ENCODE data around the gene SMARCC1.
"Not testable (repeated sequence)": the region's sequence is repeated elsewhere in the genome, so short reads cannot be mapped to it uniquely, and the experiment has no call there.

The SMARCC1 gene

DNA sequence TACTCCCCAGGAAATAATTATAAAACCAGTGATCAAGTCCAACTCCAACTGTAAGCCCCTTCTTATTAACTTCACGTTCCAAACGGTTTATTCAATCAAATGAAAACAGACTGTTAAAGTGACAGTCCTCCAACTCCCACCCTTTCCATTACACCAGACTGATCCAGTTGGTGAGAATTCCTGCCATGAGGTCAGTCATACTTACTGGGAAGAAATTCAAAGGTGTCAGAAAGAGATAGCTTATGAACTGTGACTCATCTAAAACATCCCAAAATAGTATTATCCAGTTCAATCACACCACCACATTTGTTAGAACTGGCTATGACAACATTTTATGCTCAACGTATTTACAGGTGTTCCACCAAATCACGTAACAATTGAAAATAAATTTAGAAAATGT is 19.5 kb downstream of the SMARCC1 start:
- TF ChIP-seq, protein P1, sequence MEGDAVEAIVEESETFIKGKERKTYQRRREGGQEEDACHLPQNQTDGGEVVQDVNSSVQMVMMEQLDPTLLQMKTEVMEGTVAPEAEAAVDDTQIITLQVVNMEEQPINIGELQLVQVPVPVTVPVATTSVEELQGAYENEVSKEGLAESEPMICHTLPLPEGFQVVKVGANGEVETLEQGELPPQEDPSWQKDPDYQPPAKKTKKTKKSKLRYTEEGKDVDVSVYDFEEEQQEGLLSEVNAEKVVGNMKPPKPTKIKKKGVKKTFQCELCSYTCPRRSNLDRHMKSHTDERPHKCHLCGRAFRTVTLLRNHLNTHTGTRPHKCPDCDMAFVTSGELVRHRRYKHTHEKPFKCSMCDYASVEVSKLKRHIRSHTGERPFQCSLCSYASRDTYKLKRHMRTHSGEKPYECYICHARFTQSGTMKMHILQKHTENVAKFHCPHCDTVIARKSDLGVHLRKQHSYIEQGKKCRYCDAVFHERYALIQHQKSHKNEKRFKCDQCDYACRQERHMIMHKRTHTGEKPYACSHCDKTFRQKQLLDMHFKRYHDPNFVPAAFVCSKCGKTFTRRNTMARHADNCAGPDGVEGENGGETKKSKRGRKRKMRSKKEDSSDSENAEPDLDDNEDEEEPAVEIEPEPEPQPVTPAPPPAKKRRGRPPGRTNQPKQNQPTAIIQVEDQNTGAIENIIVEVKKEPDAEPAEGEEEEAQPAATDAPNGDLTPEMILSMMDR (IDR thresholded peaks at IDR 0.05; ENCODE audit: extremely low read depth, missing control alignments) = no peak
- no peak for DNase-seq (ENCODE audit: low spot score)

DNA sequence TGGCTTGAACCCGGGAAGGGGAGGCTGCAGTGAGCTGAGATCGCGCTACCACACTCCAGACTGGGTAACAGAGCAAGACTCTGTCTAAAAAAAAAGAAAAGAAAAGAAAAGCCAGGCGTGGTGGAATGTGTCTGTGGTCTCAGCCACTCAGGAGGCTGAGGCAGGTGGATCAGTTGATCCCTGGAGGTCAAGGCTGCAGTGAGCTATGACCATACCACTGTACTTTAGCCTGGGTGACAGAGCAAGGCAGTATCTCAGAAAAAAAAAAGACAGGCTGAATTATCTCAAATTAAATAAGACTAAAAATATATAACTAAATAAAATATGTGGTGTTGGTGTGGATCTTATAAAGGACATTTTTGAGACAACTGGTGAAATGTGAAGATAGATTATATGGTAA is 20.6 kb downstream of the SMARCC1 start:
- TF ChIP-seq, protein P1 (IDR thresholded peaks at IDR 0.05; ENCODE audit: extremely low read depth, missing control alignments) = no peak
- no peak for DNase-seq (ENCODE audit: low spot score)

DNA sequence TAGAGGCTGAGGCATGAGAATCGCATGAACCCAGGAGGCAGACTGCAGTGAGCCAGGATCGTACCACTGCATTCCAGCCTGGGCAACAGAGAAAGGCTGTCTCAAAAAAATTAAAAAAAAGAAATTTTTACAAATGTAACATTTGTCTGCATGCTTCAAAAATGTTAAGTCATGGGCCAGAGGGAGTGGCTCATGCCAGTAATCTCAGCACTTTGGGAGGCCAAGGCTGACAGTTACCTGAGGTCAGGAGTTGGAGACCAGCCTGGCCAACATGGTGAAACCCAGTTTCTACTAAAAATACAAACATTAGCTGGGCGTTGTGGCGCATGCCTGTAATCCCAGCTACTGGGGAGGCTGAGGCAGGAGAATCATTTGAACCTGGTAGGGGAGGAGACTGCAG is 21.5 kb downstream of the SMARCC1 start:
- DNase-seq (ENCODE audit: low spot score) = not testable (repeated sequence)

DNA sequence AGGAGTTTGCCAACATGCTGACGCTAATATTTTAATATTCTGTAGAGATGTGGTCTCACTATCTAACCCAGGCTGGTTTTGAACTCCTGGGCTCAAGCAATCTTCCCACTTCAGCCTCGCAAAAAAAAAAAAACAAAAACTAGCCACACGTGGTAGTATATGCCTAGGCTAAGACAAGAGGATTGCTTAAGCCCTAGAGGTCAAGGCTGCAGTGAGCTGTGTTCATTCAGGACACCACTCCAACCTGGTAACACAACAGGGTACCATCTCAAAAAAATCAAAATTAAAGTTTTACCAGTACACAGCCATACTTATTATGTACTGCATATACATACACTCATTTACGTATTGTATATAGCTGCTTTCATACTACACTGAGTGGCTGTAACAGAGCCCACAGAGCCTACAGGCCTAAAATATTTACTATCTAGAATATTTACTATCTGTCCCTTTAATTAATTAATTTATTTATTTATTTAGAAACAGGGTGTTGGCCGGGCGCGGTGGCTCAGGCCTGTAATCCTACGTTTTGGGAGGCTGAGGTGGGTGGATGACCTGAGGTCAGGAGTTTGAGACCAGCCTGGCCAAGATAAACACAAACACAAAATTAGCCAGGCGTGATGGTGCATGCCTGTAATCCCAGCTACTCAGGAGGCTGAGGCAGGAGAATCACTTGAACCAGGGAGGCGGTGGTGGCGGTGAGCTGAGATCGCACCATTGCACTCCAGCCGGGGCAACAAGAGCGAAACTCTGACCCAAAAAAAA is 23.2 kb downstream of the SMARCC1 start:
- TF ChIP-seq, protein P1 (IDR thresholded peaks at IDR 0.05; ENCODE audit: extremely low read depth, missing control alignments) = no peak
- no peak for DNase-seq (ENCODE audit: low spot score)

DNA sequence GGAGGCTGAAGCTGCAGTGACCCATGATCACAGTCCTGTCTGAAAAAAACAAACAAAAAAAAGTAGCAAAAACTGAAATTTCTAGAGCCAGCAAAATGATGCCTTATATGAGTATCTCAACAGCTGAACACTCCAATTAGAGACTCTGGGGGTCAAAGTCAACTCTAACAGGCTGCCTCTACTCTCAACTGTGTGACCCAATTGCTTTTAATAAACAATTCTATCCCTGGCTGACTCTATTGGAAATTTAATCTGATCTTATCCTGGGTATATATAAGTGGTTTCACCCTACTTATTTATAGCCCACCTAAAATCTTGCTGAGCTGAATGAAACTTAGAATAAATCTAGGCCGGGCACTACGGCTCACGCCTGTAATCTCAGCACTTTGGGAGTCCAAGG is 29.0 kb downstream of the SMARCC1 start:
- DNase-seq (ENCODE audit: low spot score) = no peak
- TF ChIP-seq, protein P1 (IDR thresholded peaks at IDR 0.05; ENCODE audit: extremely low read depth, missing control alignments) = no peak

DNA sequence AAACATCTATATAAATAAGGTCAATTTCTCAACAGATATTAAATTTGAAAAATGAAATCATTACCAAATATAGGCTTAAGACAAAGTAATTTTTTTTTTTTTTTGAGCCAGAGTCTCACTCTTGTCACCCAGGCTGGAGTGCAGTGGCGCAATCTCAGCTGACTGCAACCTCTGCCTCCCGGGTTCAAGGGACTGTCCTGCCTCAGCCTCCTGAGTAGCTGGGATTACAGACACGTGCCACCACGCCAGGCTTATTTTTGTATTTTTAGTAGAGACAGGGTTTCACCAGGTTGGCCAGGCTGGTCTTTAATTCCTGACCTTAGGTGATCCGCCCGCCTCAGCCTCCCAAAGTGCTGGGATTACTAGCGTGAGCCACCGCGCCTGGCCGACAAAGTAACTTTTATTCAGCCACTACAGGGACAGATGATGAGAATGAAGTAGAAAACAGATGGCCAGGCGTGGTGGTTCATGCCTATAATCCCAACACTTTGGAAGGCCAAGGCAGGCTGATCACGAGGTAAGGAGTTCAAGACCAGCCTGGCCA is 30.8 kb downstream of the SMARCC1 start:
- not testable (repeated sequence) for DNase-seq (ENCODE audit: low spot score)

DNA sequence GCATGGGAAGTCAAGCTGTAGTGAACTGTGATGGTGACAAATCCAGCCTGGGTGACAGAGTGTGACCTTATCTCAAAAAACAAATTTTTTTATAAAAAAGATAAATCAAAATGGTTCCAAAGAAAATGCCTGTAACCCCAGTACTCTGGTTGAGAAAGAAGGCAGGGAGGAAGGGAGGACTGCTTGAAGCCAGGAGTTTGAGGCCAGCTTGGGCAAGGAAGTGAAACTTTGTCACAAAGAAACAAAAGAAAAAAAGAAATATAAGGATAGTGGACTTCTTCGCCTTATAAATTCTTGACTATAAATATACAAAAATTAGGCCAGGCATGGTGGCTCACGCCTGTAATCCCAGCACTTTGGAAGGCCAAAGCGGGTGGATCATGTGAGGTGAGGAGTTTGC is 34.1 kb downstream of the SMARCC1 start:
- DNase-seq (ENCODE audit: low spot score) = no peak
- TF ChIP-seq, protein P1 (IDR thresholded peaks at IDR 0.05; ENCODE audit: extremely low read depth, missing control alignments) = no peak

DNA sequence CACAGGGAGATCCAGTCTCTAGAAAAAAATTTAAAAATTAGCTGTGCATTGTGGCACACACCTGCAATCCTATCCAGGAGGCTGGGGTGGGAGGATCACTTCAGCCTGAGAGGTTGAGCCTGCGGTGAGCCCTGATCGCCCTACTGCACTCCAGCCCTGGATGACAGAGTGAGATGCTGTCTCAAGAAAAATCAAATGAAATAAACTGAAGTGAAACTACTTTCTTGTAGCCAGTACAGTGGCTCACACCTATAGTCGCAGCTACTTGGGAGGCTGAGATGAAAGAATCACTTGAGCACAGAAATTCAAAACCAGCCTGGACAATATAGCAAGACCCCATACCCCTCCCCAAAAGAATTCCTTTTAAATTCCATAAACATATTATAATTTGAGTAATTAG is 35.4 kb downstream of the SMARCC1 start:
- DNase-seq (ENCODE audit: low spot score) = no peak
- TF ChIP-seq, protein P1 (IDR thresholded peaks at IDR 0.05; ENCODE audit: extremely low read depth, missing control alignments) = no peak

Measured in GM20000 (cell line).